ENCODE results near the gene GPR151.
"Not testable (repeated sequence)": the region's sequence is repeated elsewhere in the genome, so short reads cannot be mapped to it uniquely, and the experiment has no call there.

GPR151 gene

GRCh38 chr5:146516151-146516475, at the start of gene GPR151:
Gene GPR151, minus strand, starts transcription at chr5:146516190. Its CDS starts 77 bp downstream, at chr5:146516113.
- DNase-seq (ENCODE audit: low read depth): no peak
- no peak for TF ChIP-seq CTCF (conservative IDR thresholded peaks at IDR 0.05; ENCODE audit: low read depth, low read length)
- H3K4me3 ChIP-seq (ENCODE audit: low read length): no peak within 1 kb of the TSS

- DNase-seq (ENCODE audit: low read depth): no peak
- TF ChIP-seq CTCF (conservative IDR thresholded peaks at IDR 0.05; ENCODE audit: low read depth, low read length): no peak
- H3K4me3 ChIP-seq (ENCODE audit: low read length): no peak overlapping the region
These were observed 48.2 kb upstream of the GPR151 start for GRCh38 chr5:146564007-146564762.

GRCh38 chr5:146562461-146562860, 46.5 kb upstream of the GPR151 start:
- no peak for DNase-seq (ENCODE audit: low read depth)
- TF ChIP-seq CTCF (conservative IDR thresholded peaks at IDR 0.05; ENCODE audit: low read depth, low read length): no peak
- H3K4me3 ChIP-seq (ENCODE audit: low read length): no peak overlapping the region

- H3K4me3 ChIP-seq (ENCODE audit: low read length): no peak overlapping the region
- TF ChIP-seq CTCF (conservative IDR thresholded peaks at IDR 0.05; ENCODE audit: low read depth, low read length): no peak
- DNase-seq (ENCODE audit: low read depth): no peak
These were observed 45.7 kb upstream of the GPR151 start for GRCh38 chr5:146561711-146562110.

- no peak overlapping the region for H3K4me3 ChIP-seq (ENCODE audit: low read length)
- TF ChIP-seq CTCF (conservative IDR thresholded peaks at IDR 0.05; ENCODE audit: low read depth, low read length): no peak
- DNase-seq (ENCODE audit: low read depth): peak; percentile 15
These were observed 44.3 kb upstream of the GPR151 start for GRCh38 chr5:146560205-146560812.

GRCh38 chr5:146556884-146557283, 40.9 kb upstream of the GPR151 start:
- H3K4me3 ChIP-seq (ENCODE audit: low read length); DNase-seq (ENCODE audit: low read depth): not testable (repeated sequence)

- no peak for TF ChIP-seq CTCF (conservative IDR thresholded peaks at IDR 0.05; ENCODE audit: low read depth, low read length)
- no peak overlapping the region for H3K4me3 ChIP-seq (ENCODE audit: low read length)
- DNase-seq (ENCODE audit: low read depth): no peak
These were observed 37.5 kb upstream of the GPR151 start for GRCh38 chr5:146553446-146553845.

Data from retinal pigment epithelial cell (primary cell).